GM12878 (cell line): ENCODE data around the gene CCDC57. TPM values are rescaled to one million over a fixed set of nuclear protein-coding genes. Genes with fewer than 3 reads are reported as not detected.
A peak's percentile ranks its signal among the peaks of the same experiment; 100 is the strongest.

Experiments used
- ATAC-seq: fragments of 200-7000 bp; cut with Tn5 transposase; 3 replicates; pipeline ENCODE4 v1.9.1; 2020; ENCODE audit warnings: mild to moderate bottlenecking, moderate library complexity
- BruUV-seq: library from RNA; stranded (reverse); fragments of 400-500 nt; replicated peaks from 2 replicates; lab custom pipeline; 2021; lab: Mats Ljungman, UMichigan
- CTCF ChIA-PET: fragments of 300-600 bp; sonication (Branson Sonifier 250); formaldehyde crosslinking; extraction: SDS; loops from one replicate; lab custom pipeline; 2021; ENCODE audit warnings: inconsistent platforms; lab: Yijun Ruan, JAX
- POLR2A ChIA-PET: fragments of 350-600 bp; formaldehyde crosslinking; extraction: SDS; loops from one replicate; lab custom pipeline; 2021; ENCODE audit warnings: inconsistent platforms; lab: Charles Lee
- RAD21 ChIA-PET: fragments of 300-600 bp; sonication (Branson Sonifier 250); formaldehyde crosslinking; loops from one replicate; lab custom pipeline; 2023; ENCODE audit warnings: antibody characterized with exemption; ENCODE audit not compliant: unreplicated experiment; lab: Charles Lee
- SMC1A ChIA-PET: fragments of 300-600 bp; sonication (Branson Sonifier 250); formaldehyde crosslinking; loops from one replicate; lab custom pipeline; 2023; ENCODE audit not compliant: unreplicated experiment, uncharacterized antibody; lab: Charles Lee
- DNase-seq: peaks from one replicate; pipeline ENCODE4 v3.0.0-alpha.2; 2011; ENCODE audit warnings: low read depth, low spot score
- FAIRE-seq: peaks from 3 replicates; lab custom pipeline; 2011; peaks lifted over from hg19 to GRCh38; lab: Jason Lieb, UNC
- H2AFZ ChIP-seq: 2 replicates; pipeline ENCODE4 v1.6.0; 2011; ENCODE audit warnings: low read depth, low read length, control low read depth; ENCODE audit not compliant: control insufficient read depth
- H3K27ac ChIP-seq: 2 replicates; pipeline ENCODE4 v1.5.1; 2011; ENCODE audit warnings: control low read depth; ENCODE audit not compliant: control insufficient read depth, insufficient read depth
- H3K27me3 ChIP-seq, 2 experiments: replicated peaks in 1 of 2; 2 replicates each; pipeline versions ENCODE4 v1.6.0 to v1.6.1; 2011; ENCODE audit warnings: low read length in 1 of 2; ENCODE audit not compliant: control insufficient read depth in 2 of 2, insufficient read depth in 2 of 2
- H3K36me3 ChIP-seq, 2 experiments: 2 replicates each; pipeline ENCODE4 v1.5.1; 2011; ENCODE audit warnings: low read length in 1 of 2; ENCODE audit not compliant: control insufficient read depth in 2 of 2, insufficient read depth in 2 of 2
- H3K4me1 ChIP-seq: 2 replicates; pipeline ENCODE4 v1.6.1; 2011; ENCODE audit warnings: mild to moderate bottlenecking, low read length, moderate library complexity, mixed read lengths; ENCODE audit not compliant: control insufficient read depth, insufficient read depth
- H3K4me2 ChIP-seq: 2 replicates; pipeline ENCODE4 v1.6.0; 2011; ENCODE audit warnings: control low read depth; ENCODE audit not compliant: control insufficient read depth, insufficient read depth
- H3K4me3 ChIP-seq: fragments of 200-600 bp; sonication (generic); 2 replicates; pipeline ENCODE4 v1.5.1; 2016
- H3K79me2 ChIP-seq: 2 replicates; pipeline ENCODE4 v1.6.0; 2011; ENCODE audit warnings: low read length; ENCODE audit not compliant: control insufficient read depth, insufficient read depth
- H3K9ac ChIP-seq: 2 replicates; pipeline ENCODE4 v1.8.0; 2011; ENCODE audit warnings: low read length, control low read depth, mixed read lengths; ENCODE audit not compliant: control insufficient read depth, insufficient read depth
- H3K9me3 ChIP-seq: replicated peaks from 3 replicates; pipeline ENCODE4 v1.5.1; 2011; ENCODE audit warnings: mild to moderate bottlenecking, low read length; ENCODE audit not compliant: control insufficient read depth, insufficient read depth
- H4K20me1 ChIP-seq: 2 replicates; pipeline ENCODE4 v1.6.0; 2011; ENCODE audit not compliant: control insufficient read depth, insufficient read depth
- DPF2 ChIP-seq: fragments of 450-650 bp; IDR thresholded peaks from 2 replicates; pipeline ENCODE4 v1.6.1; 2017; ENCODE audit warnings: mild to moderate bottlenecking
- EZH2 ChIP-seq: IDR thresholded peaks from 2 replicates; pipeline ENCODE4 v1.6.1; 2012; ENCODE audit warnings: low read depth, mild to moderate bottlenecking, control low read depth, inconsistent platforms, low read length, borderline replicate concordance; ENCODE audit not compliant: control insufficient read depth
- GATAD2B ChIP-seq: fragments of 450-650 bp; conservative IDR thresholded peaks from 2 replicates; pipeline ENCODE4 v1.6.1; 2017; ENCODE audit warnings: low read depth, mild to moderate bottlenecking, moderate library complexity
- LARP7 ChIP-seq: fragments of 450-650 bp; IDR thresholded peaks from 2 replicates; pipeline ENCODE4 v1.6.1; 2017; ENCODE audit warnings: mild to moderate bottlenecking
- POLR2AphosphoS2 ChIP-seq: IDR thresholded peaks from 2 replicates; pipeline ENCODE4 v1.6.1; 2011; ENCODE audit warnings: low read depth, mild to moderate bottlenecking, low read length, improper control_type of control experiment, moderate library complexity
- SIX5 ChIP-seq: IDR thresholded peaks from 2 replicates; pipeline ENCODE4 v1.6.1; 2011; ENCODE audit warnings: mild to moderate bottlenecking, low read depth, low read length, moderate library complexity; ENCODE audit not compliant: severe bottlenecking
- TARDBP ChIP-seq: IDR thresholded peaks from 2 replicates; pipeline ENCODE4 v1.6.1; 2016; ENCODE audit warnings: borderline replicate concordance
- YBX1 ChIP-seq: fragments of 450-650 bp; IDR thresholded peaks from 2 replicates; pipeline ENCODE4 v1.6.1; 2016; ENCODE audit warnings: antibody characterized with exemption
- WGBS: methylation state at CpG from one replicate; pipeline ENCODE4 v1.1.6; 2016; ENCODE audit warnings: low lambda C conversion rate; ENCODE audit not compliant: insufficient replicate concordance, insufficient coverage; ENCODE audit errors: missing lambda C conversion rate; 5-methylcytosine and 5-hydroxymethylcytosine counted together
- in situ Hi-C: fragments of 300-500 bp; cut with MboI; formaldehyde crosslinking; loops from 9 replicates; pipeline ENCODE4 v1.14.3; 2018; ENCODE audit warnings: mixed read lengths
- intact Hi-C: fragments of 100-400 bp; cut with micrococcal nuclease; formaldehyde crosslinking; loops from one replicate; pipeline ENCODE4 v1.14.2; 2022; ENCODE audit not compliant: unreplicated experiment
- polyA plus RNA-seq, 11 experiments: library from polyadenylated mRNA; depleted of rRNA in 4 of 11; unstranded in 6 of 11; stranded (reverse) in 5 of 11; fragments of >200 nt; fragmentation: Nextera tagmentation in 4 of 11; fragmentation: Illumina TruSeq in 1 of 11; extraction: Ambion mirVana in 4 of 11; extraction: Trizol in 1 of 11; gene quantifications; 1 replicate in 1 of 11; 2 replicates in 10 of 11; pipeline versions ENCODE4 v1.2.1 to v1.2.3, GENCODE V29; 2011 to 2016; ENCODE audit warnings: inconsistent platforms in 2 of 11, missing spikeins in 2 of 11, low read depth in 1 of 11
- total RNA-seq, 4 experiments: library from RNA; depleted of rRNA in 3 of 4; stranded (reverse); fragments of >200 nt in 3 of 4; fragmentation: Illumina TruSeq in 1 of 4; extraction: Trizol in 1 of 4; gene quantifications; 2 replicates each; pipeline versions ENCODE4 v1.2.1 to v1.2.3, GENCODE V29; 2013 to 2021
- TF ChIP-seq, protein P1 (sequence below): fragments of 450-650 bp; IDR thresholded peaks from 2 replicates; pipeline ENCODE4 v1.6.1; 2017; ENCODE audit warnings: mild to moderate bottlenecking

Gene CCDC57
- total and polyA plus RNA-seq, 10 of the 15 experiments (the other 5 are each of a cell fraction or from before 2014, with no cell fraction given), result 5.4 to 123 (median 45.8) TPM

DNA sequence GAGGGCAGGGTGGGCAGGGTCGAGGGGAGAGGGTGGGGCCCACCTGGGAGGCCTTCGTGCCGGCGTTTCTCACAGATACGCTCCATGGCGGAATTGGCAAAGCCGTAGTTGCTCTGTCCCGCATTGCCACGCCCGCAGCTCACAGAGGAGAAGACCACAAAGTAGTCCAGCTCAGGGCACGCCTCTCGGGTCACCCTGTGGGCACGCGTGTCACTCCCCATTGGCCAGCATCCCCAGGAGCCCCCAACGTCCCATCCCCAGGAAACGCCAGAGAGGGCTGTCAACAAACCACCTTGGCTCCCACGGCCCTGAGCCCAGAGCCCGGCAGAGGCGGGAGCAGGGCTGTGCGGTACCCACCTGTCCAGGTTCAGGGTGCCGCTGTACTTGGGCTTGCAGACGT is 130.7 kb downstream of the CCDC57 start:
- no peak for ATAC-seq
- WGBS, result 92% methylated on average over 13 of the region's 22 CpGs
- intact Hi-C loops (no loop called here), in situ Hi-C loops (no loop called here)
- FAIRE-seq, result no peak
- Histone ChIP-seq H3K4me3 (no peak overlapping the region), H3K4me1 (no peaks in the 10 kb centered on the region), H3K36me3 (peaks cover 14 to 67% of the 10 kb centered on the region in 2 experiments; a peak in 3 of 4 replicates), H3K27ac (no peak overlapping the region), H4K20me1 (no peaks in the 10 kb centered on the region), H3K9ac (no peak overlapping the region), H3K27me3 (no peaks in the 10 kb centered on the region), H2AFZ (no peak overlapping the region), H3K9me3 (no peaks in the 10 kb centered on the region), H3K4me2 (no peak overlapping the region), H3K79me2 (no peaks in the 10 kb centered on the region)
- ChIA-PET CTCF (no interaction called here), SMC1A (no interaction called here), RAD21 (no interaction called here), POLR2A (no interaction called here)
- no TSS peak for BruUV-seq
- DNase-seq, result no peak
- TF ChIP-seq EZH2 (no peak), DPF2 (no peak), YBX1 (no peak), LARP7 (no peak), TARDBP (no peak), SIX5 (no peak)
- TF ChIP-seq, protein P1, sequence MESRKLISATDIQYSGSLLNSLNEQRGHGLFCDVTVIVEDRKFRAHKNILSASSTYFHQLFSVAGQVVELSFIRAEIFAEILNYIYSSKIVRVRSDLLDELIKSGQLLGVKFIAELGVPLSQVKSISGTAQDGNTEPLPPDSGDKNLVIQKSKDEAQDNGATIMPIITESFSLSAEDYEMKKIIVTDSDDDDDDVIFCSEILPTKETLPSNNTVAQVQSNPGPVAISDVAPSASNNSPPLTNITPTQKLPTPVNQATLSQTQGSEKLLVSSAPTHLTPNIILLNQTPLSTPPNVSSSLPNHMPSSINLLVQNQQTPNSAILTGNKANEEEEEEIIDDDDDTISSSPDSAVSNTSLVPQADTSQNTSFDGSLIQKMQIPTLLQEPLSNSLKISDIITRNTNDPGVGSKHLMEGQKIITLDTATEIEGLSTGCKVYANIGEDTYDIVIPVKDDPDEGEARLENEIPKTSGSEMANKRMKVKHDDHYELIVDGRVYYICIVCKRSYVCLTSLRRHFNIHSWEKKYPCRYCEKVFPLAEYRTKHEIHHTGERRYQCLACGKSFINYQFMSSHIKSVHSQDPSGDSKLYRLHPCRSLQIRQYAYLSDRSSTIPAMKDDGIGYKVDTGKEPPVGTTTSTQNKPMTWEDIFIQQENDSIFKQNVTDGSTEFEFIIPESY, result no peak

DNA sequence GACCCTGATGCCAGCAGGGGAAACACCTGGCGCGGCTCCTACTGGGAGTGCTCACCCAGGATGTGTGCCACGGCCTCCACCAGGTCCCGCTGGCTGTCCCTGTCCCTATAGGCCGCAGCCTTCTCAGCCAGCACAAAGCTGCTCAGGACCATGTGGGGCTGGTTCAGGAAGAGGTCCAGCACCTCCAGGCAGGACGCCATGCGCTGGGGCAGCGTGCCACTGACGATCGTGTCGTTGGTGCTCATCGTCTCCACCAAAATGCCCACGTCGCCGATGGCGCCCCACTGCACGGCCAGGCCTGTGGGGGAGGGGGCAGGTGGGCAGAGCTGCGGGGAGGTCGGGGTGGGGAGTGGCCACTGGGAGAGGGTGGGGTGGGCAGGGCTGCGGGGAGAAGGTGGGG is 131.1 kb downstream of the CCDC57 start:
- TF ChIP-seq GATAD2B, result no peak
- TF ChIP-seq POLR2AphosphoS2, result 0 out of 2 replicates have a peak, but pooled peaks have one; percentile 11
- no peaks in the 10 kb centered on the region for H3K27me3 ChIP-seq
- BruUV-seq, result no TSS peak
- no peaks in the 10 kb centered on the region for H3K4me1 ChIP-seq
- CTCF ChIA-PET, result no interaction called here
- no peak overlapping the region for H3K9ac ChIP-seq
- no peak overlapping the region for H2AFZ ChIP-seq
- WGBS, result 99% methylated on average over 17 of the region's 20 CpGs
- H3K9me3 ChIP-seq, result no peaks in the 10 kb centered on the region
- intact Hi-C loops (no loop called here), in situ Hi-C loops (no loop called here)
- H3K36me3 ChIP-seq, result peaks cover 14 to 65% of the 10 kb centered on the region in 2 experiments; a peak in 3 of 4 replicates
- H3K4me2 ChIP-seq, result no peak overlapping the region
- H4K20me1 ChIP-seq, result no peaks in the 10 kb centered on the region
- RAD21 ChIA-PET, result no interaction called here
- FAIRE-seq, result no peak
- no peak for ATAC-seq
- DNase-seq, result no peak
- no peak overlapping the region for H3K4me3 ChIP-seq
- H3K27ac ChIP-seq, result no peak overlapping the region
- SMC1A ChIA-PET, result no interaction called here
- no peaks in the 10 kb centered on the region for H3K79me2 ChIP-seq
- POLR2A ChIA-PET, result no interaction called here
